Measurements from ENCODE around the gene KLK6. TPM values are rescaled to one million over a fixed set of nuclear protein-coding genes. Genes with fewer than 3 reads are reported as not detected.

Gene KLK6
- total RNA-seq (not detected), total RNA-seq (0 to 0.13 (median 0) reads per million in 172 experiments)
- polyA plus RNA-seq (2013, experiment 1 of 2): not detected
- polyA plus RNA-seq (2013, experiment 2 of 2): not detected

DNA sequence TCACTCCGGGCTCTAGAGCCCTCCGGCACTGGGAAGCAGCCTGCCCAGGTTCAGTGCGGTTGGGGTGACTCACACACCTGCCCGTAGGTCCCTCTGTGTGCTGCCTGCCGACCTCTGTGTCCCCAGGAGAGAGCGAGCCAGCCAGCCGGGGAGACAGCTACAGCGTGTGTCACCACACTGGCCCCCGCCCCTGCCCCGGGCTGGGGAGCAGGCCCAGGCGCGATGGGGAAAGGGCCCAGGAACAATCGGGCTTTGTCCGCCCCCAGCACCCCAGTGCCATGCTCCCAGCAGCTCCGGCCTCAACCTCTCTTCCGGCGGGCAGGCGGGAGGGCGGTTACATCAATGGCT, at the start of gene KLK6:
KLK6 (minus strand) TSS at position 179 of the 348 bp plus-strand sequence. CDS start 1,487 bp downstream, outside the sequence.
- Mint-ChIP-seq H3K4me1 (ENCODE audit: low read depth) (no peaks in the 10 kb centered on the region), H3K4me3 (no peak within 1 kb of the TSS), H3K27me3 (peaks cover 74% of the 10 kb centered on the region), H3K27ac (no peak within 1 kb of the TSS), H3K36me3 (ENCODE audit: low read depth) (no peaks in the 10 kb centered on the region), H3K9me3 (no peaks in the 10 kb centered on the region)
- TF ChIP-seq, protein P1, sequence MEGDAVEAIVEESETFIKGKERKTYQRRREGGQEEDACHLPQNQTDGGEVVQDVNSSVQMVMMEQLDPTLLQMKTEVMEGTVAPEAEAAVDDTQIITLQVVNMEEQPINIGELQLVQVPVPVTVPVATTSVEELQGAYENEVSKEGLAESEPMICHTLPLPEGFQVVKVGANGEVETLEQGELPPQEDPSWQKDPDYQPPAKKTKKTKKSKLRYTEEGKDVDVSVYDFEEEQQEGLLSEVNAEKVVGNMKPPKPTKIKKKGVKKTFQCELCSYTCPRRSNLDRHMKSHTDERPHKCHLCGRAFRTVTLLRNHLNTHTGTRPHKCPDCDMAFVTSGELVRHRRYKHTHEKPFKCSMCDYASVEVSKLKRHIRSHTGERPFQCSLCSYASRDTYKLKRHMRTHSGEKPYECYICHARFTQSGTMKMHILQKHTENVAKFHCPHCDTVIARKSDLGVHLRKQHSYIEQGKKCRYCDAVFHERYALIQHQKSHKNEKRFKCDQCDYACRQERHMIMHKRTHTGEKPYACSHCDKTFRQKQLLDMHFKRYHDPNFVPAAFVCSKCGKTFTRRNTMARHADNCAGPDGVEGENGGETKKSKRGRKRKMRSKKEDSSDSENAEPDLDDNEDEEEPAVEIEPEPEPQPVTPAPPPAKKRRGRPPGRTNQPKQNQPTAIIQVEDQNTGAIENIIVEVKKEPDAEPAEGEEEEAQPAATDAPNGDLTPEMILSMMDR (IDR thresholded peaks at IDR 0.05): no peak
- peaks cover 0 to 11% of the 10 kb centered on the region in 2 experiments for H3K9me3 ChIP-seq (ENCODE audit: control insufficient read depth in 1 of 2, insufficient read depth in 1 of 2, low read length in 2 of 2)
- intact Hi-C loops (cut with DNase I, micrococcal nuclease): no loop called here
- no peak within 1 kb of the TSS for H3K27ac ChIP-seq (ENCODE audit: low read depth in 1 of 2, low read length in 2 of 2)
- ChIA-PET POLR2A (no interaction called here), CTCF (no interaction called here)
- H3K27me3 ChIP-seq (ENCODE audit: control insufficient read depth in 1 of 2, insufficient read depth in 2 of 2, low read length in 2 of 2): peaks cover 4 to 12% of the 10 kb centered on the region in 2 experiments
- no peak within 1 kb of the TSS for H3K4me3 ChIP-seq (ENCODE audit: low read length)
- no peaks in the 10 kb centered on the region for H3K36me3 ChIP-seq (ENCODE audit: insufficient read depth, low read length)
- no peak for ATAC-seq (ENCODE audit: poor library complexity)
- DNase-seq: no peak
- no peaks in the 10 kb centered on the region for H3K4me1 ChIP-seq (ENCODE audit: insufficient read depth, low read length)

DNA sequence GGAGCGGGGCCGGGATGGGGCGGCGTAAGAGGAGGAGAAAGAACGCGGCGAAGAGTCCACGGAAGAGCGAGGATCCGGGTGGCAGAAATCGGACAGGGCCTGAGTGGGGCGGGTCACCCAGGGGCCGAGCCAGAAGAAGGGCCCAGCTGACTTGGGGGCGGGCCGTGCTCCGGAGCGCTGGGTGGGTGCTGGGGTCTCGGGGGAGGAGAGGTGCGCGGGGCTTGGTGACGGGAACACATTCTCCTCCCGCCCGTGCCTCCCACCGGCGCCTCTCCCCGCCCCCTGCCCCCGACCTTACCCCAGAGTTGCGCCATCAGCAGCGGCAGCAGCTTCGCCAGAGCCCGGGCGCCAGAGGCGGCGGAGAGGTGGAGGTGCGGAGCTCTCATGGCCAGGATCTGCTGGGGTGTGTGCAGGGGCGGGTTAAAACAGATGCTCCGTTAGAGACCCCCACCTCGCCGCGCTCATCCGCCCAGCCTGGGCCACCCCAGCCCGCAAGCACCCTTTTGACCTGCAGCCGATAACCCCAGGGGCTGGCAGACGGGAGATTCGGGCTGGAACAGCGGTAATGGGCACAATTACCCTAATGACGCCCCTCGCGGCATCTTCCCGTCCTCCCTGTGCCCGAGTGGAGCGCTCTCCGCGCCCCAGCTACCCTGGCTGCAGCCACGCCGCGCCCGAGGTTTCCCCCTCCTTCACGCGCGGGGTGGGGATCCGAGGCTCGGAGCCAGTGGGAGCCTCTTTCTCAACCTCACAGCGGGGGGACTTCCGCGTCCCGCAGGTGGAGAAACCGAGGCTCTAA, 49.6 kb upstream of the KLK6 start:
- Mint-ChIP-seq H3K36me3 (ENCODE audit: low read depth) (no peaks in the 10 kb centered on the region), H3K4me3 (peak overlapping the region; percentile 20), H3K27ac (no peak overlapping the region), H3K4me1 (ENCODE audit: low read depth) (peaks cover 22% of the 10 kb centered on the region), H3K9me3 (no peaks in the 10 kb centered on the region), H3K27me3 (peaks cover 80% of the 10 kb centered on the region)
- H3K9me3 ChIP-seq (ENCODE audit: control insufficient read depth in 1 of 2, insufficient read depth in 1 of 2, low read length in 2 of 2): peaks cover 0 to 36% of the 10 kb centered on the region in 2 experiments
- H3K36me3 ChIP-seq (ENCODE audit: insufficient read depth, low read length): no peaks in the 10 kb centered on the region
- H3K27me3 ChIP-seq (ENCODE audit: control insufficient read depth in 1 of 2, insufficient read depth in 2 of 2, low read length in 2 of 2): peaks cover 39 to 49% of the 10 kb centered on the region in 2 experiments
- no peak overlapping the region for H3K27ac ChIP-seq (ENCODE audit: low read depth in 1 of 2, low read length in 2 of 2)
- ChIA-PET CTCF (no interaction called here), POLR2A (no interaction called here)
- peaks cover 27% of the 10 kb centered on the region for H3K4me1 ChIP-seq (ENCODE audit: insufficient read depth, low read length)
- no peak overlapping the region for H3K4me3 ChIP-seq (ENCODE audit: low read length)
- ATAC-seq (ENCODE audit: poor library complexity) (no peak), DNase-seq (no peak)
- TF ChIP-seq, protein P1 (IDR thresholded peaks at IDR 0.05): no peak
- intact Hi-C loops (cut with DNase I, micrococcal nuclease): no loop called here

DNA sequence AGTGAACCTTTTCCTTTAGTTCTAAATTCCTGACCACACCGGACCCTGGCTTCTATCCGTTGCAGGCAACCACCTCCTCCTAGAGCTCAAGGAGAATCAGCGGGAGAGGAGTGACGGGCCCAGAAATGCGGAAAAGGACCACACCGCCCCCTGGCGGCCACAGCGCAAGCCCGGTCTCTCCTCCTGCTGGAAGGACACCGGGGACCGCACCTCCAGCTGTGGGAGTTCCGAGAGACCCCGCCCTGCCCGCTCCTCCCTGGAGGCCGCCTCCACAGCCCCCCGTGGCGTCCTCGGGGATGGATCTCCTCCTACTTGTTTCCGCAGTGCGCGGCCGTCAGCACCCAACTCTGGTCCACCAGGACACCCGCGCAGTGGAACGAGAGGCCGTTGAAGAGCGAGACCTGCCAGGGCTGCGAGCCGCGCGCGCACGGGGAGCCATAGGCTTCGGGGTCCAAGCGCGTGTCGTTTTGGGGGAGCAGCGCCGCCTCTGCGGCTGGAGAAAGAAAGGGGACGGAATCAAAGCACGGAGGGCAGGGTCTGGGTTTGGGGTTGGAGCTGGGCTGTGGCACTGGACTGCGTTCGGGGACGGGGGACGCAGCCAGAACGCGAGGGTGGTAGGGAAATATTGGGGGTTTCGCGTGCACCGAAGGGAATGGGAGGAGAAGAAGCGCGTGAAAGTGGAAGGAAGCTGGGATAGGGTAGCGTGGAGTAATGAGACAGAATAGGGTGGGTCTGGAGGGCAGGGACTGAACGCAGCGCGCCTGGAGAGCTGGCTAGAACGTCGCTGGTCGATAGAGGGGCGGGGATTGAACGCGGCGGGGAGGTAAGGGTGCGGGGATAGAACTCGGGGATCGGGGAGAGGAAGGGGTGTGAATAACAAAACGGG, 47.6 kb upstream of the KLK6 start:
- H3K27ac Mint-ChIP-seq: no peak overlapping the region
- Histone ChIP-seq H3K36me3 (ENCODE audit: insufficient read depth, low read length) (no peaks in the 10 kb centered on the region), H3K27ac (ENCODE audit: low read depth in 1 of 2, low read length in 2 of 2) (no peak overlapping the region), H3K4me3 (ENCODE audit: low read length) (no peak overlapping the region), H3K9me3 (ENCODE audit: control insufficient read depth in 1 of 2, insufficient read depth in 1 of 2, low read length in 2 of 2) (peaks cover 0 to 36% of the 10 kb centered on the region in 2 experiments), H3K4me1 (ENCODE audit: insufficient read depth, low read length) (peaks cover 27% of the 10 kb centered on the region), H3K27me3 (ENCODE audit: control insufficient read depth in 1 of 2, insufficient read depth in 2 of 2, low read length in 2 of 2) (peaks cover 40 to 41% of the 10 kb centered on the region in 2 experiments)
- DNase-seq: peak in 11 of 14 experiments; percentile 9 to 70 (median 33)
- H3K36me3 Mint-ChIP-seq (ENCODE audit: low read depth): no peaks in the 10 kb centered on the region
- no peak for ATAC-seq (ENCODE audit: poor library complexity)
- H3K9me3 Mint-ChIP-seq: no peaks in the 10 kb centered on the region
- ChIA-PET POLR2A (no interaction called here), CTCF (interaction anchor here (0.6 kb wide), 1 partner anchor 47 kb away, joined by 3 read pairs; no protein-coding TSS in a partner anchor)
- intact Hi-C loops (cut with DNase I, micrococcal nuclease): no loop called here
- H3K4me1 Mint-ChIP-seq (ENCODE audit: low read depth): peaks cover 22% of the 10 kb centered on the region
- no peak overlapping the region for H3K4me3 Mint-ChIP-seq
- peaks cover 80% of the 10 kb centered on the region for H3K27me3 Mint-ChIP-seq
- TF ChIP-seq, protein P1 (IDR thresholded peaks at IDR 0.05): no peak

Data from CD4-positive, alpha-beta T cell (primary cell).